Measurements from ENCODE around the gene GOLGA7B.

- TF ChIP-seq FEZF1 (tag by site-specific recombination; IDR thresholded peaks at IDR 0.05) = no peak
- TF ChIP-seq ELK4 (IDR thresholded peaks at IDR 0.05; ENCODE audit: borderline replicate concordance, low read depth, low read length) = no peak
These were observed 54.4 kb downstream of the GOLGA7B start for GRCh38 chr10:97904018-97904381.

All from HEK293 (cell line).